Stomach (tissue), 4 donors: ENCODE data around the gene RNU6-7.

ENCODE experiments used
- CTCF ChIP-seq, 7 experiments: fragments of 450-650 bp in 4 of 7; fragments of 200-600 bp in 3 of 7; sonication (generic) in 3 of 7; IDR thresholded peaks; one replicate each; pipeline ENCODE4 v1.5.1; 2016 to 2019; ENCODE audit warnings: antibody characterized with exemption in 7 of 7, control low read depth in 2 of 7, mild to moderate bottlenecking in 1 of 7
- EP300 ChIP-seq: sonication (generic); formaldehyde crosslinking; IDR thresholded peaks from one replicate; pipeline ENCODE4 v1.6.1; 2017; ENCODE audit warnings: antibody characterized with exemption
- POLR2A ChIP-seq, 4 donors: fragments of 450-650 bp; IDR thresholded peaks; one replicate each; pipeline ENCODE4 v1.6.1; 2016; ENCODE audit warnings: antibody characterized with exemption in 4 of 4, control low read depth in 2 of 4, mild to moderate bottlenecking in 1 of 4, moderate library complexity in 1 of 4

- TF ChIP-seq CTCF (IDR thresholded peaks at IDR 0.05) (no peak), EP300 (no peak), POLR2A (IDR thresholded peaks at IDR 0.05) (no peak)
Observed at GRCh38 chr14:32200368-32201192, 1.3 kb upstream of the RNU6-7 start.
